IPS DF 6.9 (cell line): ENCODE results near the gene SP110.

Source experiments
- DNase-seq: peaks from one replicate; pipeline ENCODE4 v3.0.0-alpha.2; 2013; ENCODE audit warnings: low read depth, low spot score
- H3K27ac ChIP-seq: one replicate; pipeline ENCODE4 v1.5.1; 2013; ENCODE audit warnings: low read length, control low read depth
- H3K27me3 ChIP-seq: 2 replicates; pipeline ENCODE4 v1.6.1; 2013; ENCODE audit warnings: mild to moderate bottlenecking, low read length; ENCODE audit not compliant: control insufficient read depth, insufficient read depth
- H3K36me3 ChIP-seq: 2 replicates; pipeline ENCODE4 v1.6.1; 2013; ENCODE audit warnings: low read length; ENCODE audit not compliant: control insufficient read depth, insufficient read depth
- H3K4me1 ChIP-seq: 2 replicates; pipeline ENCODE4 v1.6.1; 2013; ENCODE audit warnings: low read length; ENCODE audit not compliant: control insufficient read depth, insufficient read depth
- H3K4me3 ChIP-seq: 2 replicates; pipeline ENCODE4 v1.5.1; 2013; ENCODE audit warnings: mild to moderate bottlenecking, low read length
- H3K9me3 ChIP-seq: 2 replicates; pipeline ENCODE4 v1.6.1; 2013; ENCODE audit warnings: low read length, inconsistent platforms; ENCODE audit not compliant: control insufficient read depth, insufficient read depth
- WGBS: extraction: QIAGEN DNeasy Blood & Tissue Kit; methylation state at CpG from one replicate; pipeline ENCODE4 v1.1.7; 2013; ENCODE audit warnings: mixed read lengths, missing lambda C conversion rate; ENCODE audit not compliant: insufficient read length, insufficient coverage; 5-methylcytosine and 5-hydroxymethylcytosine counted together

The SP110 gene

GRCh38 chr2:230153390-230153976 lies 66.3 kb downstream of the SP110 start:
- WGBS: no CpG with 5 or more reads among the region's 2 CpGs
- Histone ChIP-seq H3K4me3 (no peak overlapping the region), H3K4me1 (no peaks in the 10 kb centered on the region)

DNA sequence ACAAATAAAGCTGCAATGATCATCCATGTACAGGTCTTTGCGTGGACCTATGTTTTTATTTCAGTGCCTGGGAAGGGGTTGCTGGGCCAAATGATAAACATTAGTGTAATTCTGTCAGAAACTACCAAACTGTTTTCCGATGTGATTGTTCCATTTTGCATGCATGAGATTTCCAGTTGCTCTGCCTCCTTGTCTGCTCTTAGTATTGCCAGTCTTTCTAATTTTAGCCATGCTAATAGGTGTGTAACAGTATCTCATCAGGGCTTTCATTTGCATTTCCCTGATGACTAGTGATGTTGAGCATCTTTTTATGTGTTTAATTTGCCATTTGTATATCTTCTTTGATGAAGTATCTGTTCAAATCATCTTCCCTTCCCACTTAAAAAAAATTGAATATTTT lies 67.5 kb downstream of the SP110 start:
- Histone ChIP-seq H3K4me3 (no peak overlapping the region), H3K27ac (no peak overlapping the region), H3K9me3 (no peaks in the 10 kb centered on the region), H3K4me1 (no peaks in the 10 kb centered on the region), H3K27me3 (no peaks in the 10 kb centered on the region), H3K36me3 (no peaks in the 10 kb centered on the region)
- no peak for DNase-seq
- WGBS: no CpG with 5 or more reads among the region's 2 CpGs

More at GRCh38 chr2:230153390-230153976, 66.3 kb downstream of the SP110 start:
- Histone ChIP-seq H3K27ac (no peak overlapping the region), H3K36me3 (no peaks in the 10 kb centered on the region), H3K27me3 (no peaks in the 10 kb centered on the region), H3K9me3 (no peaks in the 10 kb centered on the region)
- no peak for DNase-seq

- DNase-seq: no peak
- H3K27ac ChIP-seq: no peak overlapping the region
- no peaks in the 10 kb centered on the region for H3K27me3 ChIP-seq
- no peaks in the 10 kb centered on the region for H3K4me1 ChIP-seq
- H3K4me3 ChIP-seq: no peak overlapping the region
- no CpG with 5 or more reads among the region's 1 CpG for WGBS
- H3K36me3 ChIP-seq: no peaks in the 10 kb centered on the region
- no peaks in the 10 kb centered on the region for H3K9me3 ChIP-seq
Measured at GRCh38 chr2:230144355-230144754, 75.4 kb downstream of the SP110 start.

- Histone ChIP-seq H3K27me3 (no peaks in the 10 kb centered on the region), H3K27ac (no peak overlapping the region), H3K36me3 (no peaks in the 10 kb centered on the region), H3K4me1 (no peaks in the 10 kb centered on the region), H3K9me3 (no peaks in the 10 kb centered on the region), H3K4me3 (no peak overlapping the region)
- WGBS: no CpG with 5 or more reads among the region's 3 CpGs
- DNase-seq: peak; percentile 25
Measured at GRCh38 chr2:230140667-230141066, 79.1 kb downstream of the SP110 start.

DNA sequence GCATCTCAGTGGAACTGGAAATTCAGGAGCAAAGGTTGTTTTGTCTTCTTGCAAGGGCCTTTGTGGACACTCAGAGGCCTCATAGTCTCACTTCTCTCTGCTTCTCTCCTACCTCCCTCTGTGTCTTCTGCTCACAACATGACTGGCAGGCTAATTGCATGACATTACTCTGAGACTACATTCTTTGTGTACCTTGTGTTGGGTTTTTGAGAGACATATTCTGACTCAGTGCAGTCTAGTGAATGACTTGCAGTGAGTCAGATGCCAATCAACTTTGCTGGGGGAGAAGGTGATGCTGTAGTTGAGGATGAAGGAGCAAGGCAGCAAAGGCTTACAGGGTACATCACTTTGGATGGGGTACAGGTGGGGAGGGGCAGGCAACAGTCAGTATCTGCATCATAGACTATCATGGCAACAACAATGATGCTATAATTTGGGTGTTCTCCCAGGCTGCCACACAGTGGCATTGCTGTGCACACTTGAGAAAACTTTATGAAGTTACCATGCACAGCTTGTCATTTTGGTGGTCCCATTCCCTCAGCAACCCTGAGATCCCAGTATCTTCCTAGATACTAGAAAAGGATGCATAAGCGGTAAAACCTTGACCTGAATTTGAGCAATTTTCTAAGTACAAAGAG lies 81.8 kb downstream of the SP110 start:
- H3K9me3 ChIP-seq: no peaks in the 10 kb centered on the region
- no CpG with 5 or more reads among the region's 1 CpG for WGBS
- H3K4me3 ChIP-seq: no peak overlapping the region
- DNase-seq: no peak
- no peaks in the 10 kb centered on the region for H3K36me3 ChIP-seq
- no peaks in the 10 kb centered on the region for H3K27me3 ChIP-seq
- H3K27ac ChIP-seq: no peak overlapping the region
- no peaks in the 10 kb centered on the region for H3K4me1 ChIP-seq

GRCh38 chr2:230135130-230135525 lies 84.7 kb downstream of the SP110 start:
- H3K27me3 ChIP-seq: no peaks in the 10 kb centered on the region
- no peak for DNase-seq
- H3K9me3 ChIP-seq: no peaks in the 10 kb centered on the region
- no peak overlapping the region for H3K4me3 ChIP-seq
- H3K27ac ChIP-seq: no peak overlapping the region
- H3K36me3 ChIP-seq: no peaks in the 10 kb centered on the region
- H3K4me1 ChIP-seq: no peaks in the 10 kb centered on the region
- WGBS: no CpG with 5 or more reads among the region's 4 CpGs

GRCh38 chr2:230134496-230135129 lies 85.2 kb downstream of the SP110 start:
- H3K4me1 ChIP-seq: no peaks in the 10 kb centered on the region
- no peak overlapping the region for H3K4me3 ChIP-seq
- no peaks in the 10 kb centered on the region for H3K36me3 ChIP-seq
- H3K27me3 ChIP-seq: no peaks in the 10 kb centered on the region
- no CpG with 5 or more reads among the region's 1 CpG for WGBS
- no peaks in the 10 kb centered on the region for H3K9me3 ChIP-seq
- no peak overlapping the region for H3K27ac ChIP-seq
- no peak for DNase-seq

DNA sequence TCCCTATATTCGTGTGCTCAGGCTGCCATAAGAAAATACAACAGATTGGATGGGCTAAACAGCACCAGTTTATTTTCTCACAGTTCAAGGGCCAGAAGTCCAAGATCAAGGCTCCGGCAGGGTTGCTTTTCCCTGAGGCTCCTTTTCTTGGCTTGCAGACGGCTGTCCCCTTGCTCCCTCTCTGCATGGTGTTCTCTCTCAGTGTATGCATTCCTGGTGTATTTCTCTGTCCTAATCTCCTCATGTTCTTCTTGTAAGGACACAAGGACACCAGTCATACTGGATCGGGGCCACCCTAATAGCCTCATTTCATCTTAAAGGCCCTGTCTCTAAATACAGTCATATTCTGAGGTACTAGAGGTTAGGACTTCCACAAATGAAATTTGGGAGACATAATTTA lies 88.4 kb downstream of the SP110 start:
- WGBS: no CpG with 5 or more reads among the region's 4 CpGs
- Histone ChIP-seq H3K4me1 (no peaks in the 10 kb centered on the region), H3K9me3 (no peaks in the 10 kb centered on the region), H3K27ac (no peak overlapping the region), H3K36me3 (no peaks in the 10 kb centered on the region), H3K4me3 (no peak overlapping the region), H3K27me3 (no peaks in the 10 kb centered on the region)
- no peak for DNase-seq

GRCh38 chr2:230130668-230131364 lies 89.0 kb downstream of the SP110 start:
- Histone ChIP-seq H3K4me1 (no peaks in the 10 kb centered on the region), H3K36me3 (no peaks in the 10 kb centered on the region), H3K9me3 (no peaks in the 10 kb centered on the region), H3K27me3 (no peaks in the 10 kb centered on the region), H3K4me3 (no peak overlapping the region), H3K27ac (no peak overlapping the region)
- no peak for DNase-seq
- WGBS: no CpG with 5 or more reads among the region's 11 CpGs

- Histone ChIP-seq H3K9me3 (no peaks in the 10 kb centered on the region), H3K27ac (no peak overlapping the region), H3K36me3 (no peaks in the 10 kb centered on the region), H3K4me3 (no peak overlapping the region), H3K27me3 (no peaks in the 10 kb centered on the region), H3K4me1 (no peaks in the 10 kb centered on the region)
- no peak for DNase-seq
- no CpG with 5 or more reads among the region's 1 CpG for WGBS
Measured at GRCh38 chr2:230129343-230129742, 90.4 kb downstream of the SP110 start.
